ENCODE data around the gene RNU4-1. TPM values are rescaled to one million over a fixed set of nuclear protein-coding genes. Genes with fewer than 3 reads are reported as not detected.

The RNU4-1 gene
- polyA plus RNA-seq, 1 donor from 2014 or later, result not detected

DNA sequence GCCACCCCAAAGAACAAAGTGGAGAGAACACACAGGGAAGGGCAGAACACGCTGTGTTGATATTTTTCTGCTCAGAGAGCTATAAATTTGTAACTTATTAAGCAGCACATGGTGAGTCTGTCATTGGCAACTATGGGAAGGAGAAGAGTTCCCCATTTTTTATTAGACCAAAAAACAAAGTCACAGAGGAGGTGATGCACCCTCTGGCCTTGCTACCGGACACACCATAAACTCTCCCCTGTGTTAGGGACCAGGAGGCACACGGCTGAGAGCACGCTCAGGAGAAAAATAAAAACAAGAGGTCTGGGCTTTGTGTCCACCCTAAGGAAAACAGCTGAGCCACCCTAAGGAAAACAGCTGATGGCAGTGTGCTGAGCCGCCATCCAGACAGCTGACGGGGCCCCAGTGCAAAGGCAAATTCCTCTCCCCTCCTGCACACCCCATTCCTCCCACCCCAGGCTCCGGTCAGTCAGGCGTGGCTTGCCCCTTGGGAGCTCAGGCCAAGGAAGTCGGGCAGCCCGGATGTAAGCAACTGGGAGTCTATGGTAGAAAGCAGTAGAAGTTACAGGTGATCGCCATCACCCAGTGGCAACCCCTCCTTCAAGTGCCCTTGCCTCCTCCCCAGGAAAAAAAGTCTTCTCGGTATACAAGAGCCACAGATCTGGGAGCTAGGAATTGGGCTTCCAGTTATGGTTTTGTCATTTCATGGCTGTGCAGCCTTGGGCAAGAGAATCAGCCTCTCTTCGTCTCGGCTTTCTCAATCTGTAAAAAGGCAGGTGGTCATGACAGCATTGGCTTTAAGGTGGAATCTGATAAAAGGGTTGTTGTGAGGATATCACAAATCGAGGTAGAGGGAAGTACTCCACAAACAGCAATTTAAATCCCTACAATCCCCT, 29.9 kb downstream of the RNU4-1 start:
- H4K20me1 ChIP-seq (ENCODE audit: insufficient read depth), result no peaks in the 10 kb centered on the region

GRCh38 chr12:120261951-120262851, 30.8 kb downstream of the RNU4-1 start:
- Histone ChIP-seq H3K9me3 (ENCODE audit: low read length) (no peaks in the 10 kb centered on the region), H3K4me2 (ENCODE audit: low read length) (no peak overlapping the region), H3K9ac (ENCODE audit: low read length) (no peak overlapping the region), H3K27ac (ENCODE audit: low read length) (no peak overlapping the region), H3F3A (ENCODE audit: insufficient read depth, low read length, poor library complexity, severe bottlenecking) (no peaks in the 10 kb centered on the region), H3K4me3 (ENCODE audit: low read length) (no peak overlapping the region), H3K36me3 (ENCODE audit: insufficient read depth, low read length) (no peaks in the 10 kb centered on the region), H4K20me1 (ENCODE audit: insufficient read depth) (no peaks in the 10 kb centered on the region), H2AFZ (ENCODE audit: low read depth, low read length) (no peak overlapping the region), H3K79me2 (replicated peaks; ENCODE audit: insufficient read depth, low read length) (no peaks in the 10 kb centered on the region), H3K27me3 (ENCODE audit: insufficient read depth, low read depth, low read length) (no peaks in the 10 kb centered on the region), H3K9me2 (ENCODE audit: insufficient read depth, low read length) (no peaks in the 10 kb centered on the region)
- TF ChIP-seq EP300 (conservative IDR thresholded peaks at IDR 0.05; ENCODE audit: poor library complexity, severe bottlenecking) (no peak), MXI1 (conservative IDR thresholded peaks at IDR 0.05; ENCODE audit: poor library complexity, severe bottlenecking) (no peak), SMC3 (conservative IDR thresholded peaks at IDR 0.05; ENCODE audit: poor library complexity) (no peak), TAF1 (IDR thresholded peaks at IDR 0.05; ENCODE audit: low read depth) (no peak), EZH2 (IDR thresholded peaks at IDR 0.05; ENCODE audit: borderline replicate concordance, insufficient read depth, low read length, poor library complexity, severe bottlenecking) (no peak), RAD21 (conservative IDR thresholded peaks at IDR 0.05) (no peak), POLR2AphosphoS5 (IDR thresholded peaks at IDR 0.05) (no peak)
- TF ChIP-seq, protein P1, sequence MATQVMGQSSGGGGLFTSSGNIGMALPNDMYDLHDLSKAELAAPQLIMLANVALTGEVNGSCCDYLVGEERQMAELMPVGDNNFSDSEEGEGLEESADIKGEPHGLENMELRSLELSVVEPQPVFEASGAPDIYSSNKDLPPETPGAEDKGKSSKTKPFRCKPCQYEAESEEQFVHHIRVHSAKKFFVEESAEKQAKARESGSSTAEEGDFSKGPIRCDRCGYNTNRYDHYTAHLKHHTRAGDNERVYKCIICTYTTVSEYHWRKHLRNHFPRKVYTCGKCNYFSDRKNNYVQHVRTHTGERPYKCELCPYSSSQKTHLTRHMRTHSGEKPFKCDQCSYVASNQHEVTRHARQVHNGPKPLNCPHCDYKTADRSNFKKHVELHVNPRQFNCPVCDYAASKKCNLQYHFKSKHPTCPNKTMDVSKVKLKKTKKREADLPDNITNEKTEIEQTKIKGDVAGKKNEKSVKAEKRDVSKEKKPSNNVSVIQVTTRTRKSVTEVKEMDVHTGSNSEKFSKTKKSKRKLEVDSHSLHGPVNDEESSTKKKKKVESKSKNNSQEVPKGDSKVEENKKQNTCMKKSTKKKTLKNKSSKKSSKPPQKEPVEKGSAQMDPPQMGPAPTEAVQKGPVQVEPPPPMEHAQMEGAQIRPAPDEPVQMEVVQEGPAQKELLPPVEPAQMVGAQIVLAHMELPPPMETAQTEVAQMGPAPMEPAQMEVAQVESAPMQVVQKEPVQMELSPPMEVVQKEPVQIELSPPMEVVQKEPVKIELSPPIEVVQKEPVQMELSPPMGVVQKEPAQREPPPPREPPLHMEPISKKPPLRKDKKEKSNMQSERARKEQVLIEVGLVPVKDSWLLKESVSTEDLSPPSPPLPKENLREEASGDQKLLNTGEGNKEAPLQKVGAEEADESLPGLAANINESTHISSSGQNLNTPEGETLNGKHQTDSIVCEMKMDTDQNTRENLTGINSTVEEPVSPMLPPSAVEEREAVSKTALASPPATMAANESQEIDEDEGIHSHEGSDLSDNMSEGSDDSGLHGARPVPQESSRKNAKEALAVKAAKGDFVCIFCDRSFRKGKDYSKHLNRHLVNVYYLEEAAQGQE (IDR thresholded peaks at IDR 0.05; ENCODE audit: borderline replicate concordance), result no peak
- TF ChIP-seq, protein P2, sequence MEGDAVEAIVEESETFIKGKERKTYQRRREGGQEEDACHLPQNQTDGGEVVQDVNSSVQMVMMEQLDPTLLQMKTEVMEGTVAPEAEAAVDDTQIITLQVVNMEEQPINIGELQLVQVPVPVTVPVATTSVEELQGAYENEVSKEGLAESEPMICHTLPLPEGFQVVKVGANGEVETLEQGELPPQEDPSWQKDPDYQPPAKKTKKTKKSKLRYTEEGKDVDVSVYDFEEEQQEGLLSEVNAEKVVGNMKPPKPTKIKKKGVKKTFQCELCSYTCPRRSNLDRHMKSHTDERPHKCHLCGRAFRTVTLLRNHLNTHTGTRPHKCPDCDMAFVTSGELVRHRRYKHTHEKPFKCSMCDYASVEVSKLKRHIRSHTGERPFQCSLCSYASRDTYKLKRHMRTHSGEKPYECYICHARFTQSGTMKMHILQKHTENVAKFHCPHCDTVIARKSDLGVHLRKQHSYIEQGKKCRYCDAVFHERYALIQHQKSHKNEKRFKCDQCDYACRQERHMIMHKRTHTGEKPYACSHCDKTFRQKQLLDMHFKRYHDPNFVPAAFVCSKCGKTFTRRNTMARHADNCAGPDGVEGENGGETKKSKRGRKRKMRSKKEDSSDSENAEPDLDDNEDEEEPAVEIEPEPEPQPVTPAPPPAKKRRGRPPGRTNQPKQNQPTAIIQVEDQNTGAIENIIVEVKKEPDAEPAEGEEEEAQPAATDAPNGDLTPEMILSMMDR (IDR thresholded peaks at IDR 0.05; ENCODE audit: poor library complexity, severe bottlenecking), result no peak

More for the DNA sequence above, 29.9 kb downstream of the RNU4-1 start:
- Histone ChIP-seq H3K9me3 (ENCODE audit: low read length) (no peaks in the 10 kb centered on the region), H3K27ac (ENCODE audit: low read length) (no peak overlapping the region), H3K36me3 (ENCODE audit: insufficient read depth, low read length) (no peaks in the 10 kb centered on the region), H3K9me2 (ENCODE audit: insufficient read depth, low read length) (no peaks in the 10 kb centered on the region), H3K79me2 (replicated peaks; ENCODE audit: insufficient read depth, low read length) (no peaks in the 10 kb centered on the region), H3K9ac (ENCODE audit: low read length) (no peak overlapping the region), H2AFZ (ENCODE audit: low read depth, low read length) (no peak overlapping the region), H3K4me3 (ENCODE audit: low read length) (no peak overlapping the region), H3F3A (ENCODE audit: insufficient read depth, low read length, poor library complexity, severe bottlenecking) (no peaks in the 10 kb centered on the region), H3K27me3 (ENCODE audit: insufficient read depth, low read depth, low read length) (no peaks in the 10 kb centered on the region), H3K4me2 (ENCODE audit: low read length) (no peak overlapping the region)
- no peak for TF ChIP-seq RAD21 (conservative IDR thresholded peaks at IDR 0.05)
- TF ChIP-seq, protein P1 (IDR thresholded peaks at IDR 0.05; ENCODE audit: borderline replicate concordance), result no peak
- TF ChIP-seq EP300 (conservative IDR thresholded peaks at IDR 0.05; ENCODE audit: poor library complexity, severe bottlenecking), result no peak
- TF ChIP-seq SMC3 (conservative IDR thresholded peaks at IDR 0.05; ENCODE audit: poor library complexity), result no peak
- no peak for TF ChIP-seq EZH2 (IDR thresholded peaks at IDR 0.05; ENCODE audit: borderline replicate concordance, insufficient read depth, low read length, poor library complexity, severe bottlenecking)
- TF ChIP-seq TAF1 (IDR thresholded peaks at IDR 0.05; ENCODE audit: low read depth), result no peak

Data from neural cell (in vitro differentiated cells).